Hepatocyte (in vitro differentiated cells): Measurements from ENCODE around the gene GABBR1.

Source experiments
- CTCF ChIP-seq: fragments of 200-600 bp; sonication (generic); IDR thresholded peaks from 2 replicates; pipeline ENCODE4 v1.5.1; 2016; ENCODE audit warnings: antibody characterized with exemption, mild to moderate bottlenecking; ENCODE audit not compliant: poor library complexity
- EZH2 ChIP-seq: fragments of 200-600 bp; sonication (generic); IDR thresholded peaks from 2 replicates; pipeline ENCODE4 v1.6.1; 2016; ENCODE audit warnings: antibody characterized with exemption, mild to moderate bottlenecking, borderline replicate concordance
- EZH2phosphoT487 ChIP-seq: fragments of 200-600 bp; sonication (generic); IDR thresholded peaks from one replicate; pipeline ENCODE4 v1.6.1; 2018; ENCODE audit warnings: antibody characterized with exemption, mild to moderate bottlenecking, low read depth, moderate library complexity; ENCODE audit not compliant: unreplicated experiment, severe bottlenecking

- no peak for TF ChIP-seq CTCF
- no peak for TF ChIP-seq EZH2phosphoT487
- no peak for TF ChIP-seq EZH2
Measured at GRCh38 chr6:29520232-29520631, 112.8 kb downstream of the GABBR1 start.
